HUDEP-2 (cell line): ENCODE results near the gene C2CD2L.
"Not testable (repeated sequence)": the region's sequence is repeated elsewhere in the genome, so short reads cannot be mapped to it uniquely, and the experiment has no call there.

Source experiments
- DNase-seq, 76 experiments: peaks; one replicate each; lab custom pipeline; 2025; ENCODE audit not compliant: unreplicated experiment in 76 of 76; lab: John Stamatoyannopoulos, UW

C2CD2L gene

GRCh38 chr11:119106564-119107537 lies at the start of gene C2CD2L:
TSS of gene C2CD2L (plus strand) at chr11:119107344. CDS start at chr11:119107742, 398 bp downstream.
- peak in 74 of 76 experiments; percentile 50 to 96 (median 92) for DNase-seq

- not testable (repeated sequence) for DNase-seq
Measured at GRCh38 chr11:119059128-119059527, 48.0 kb upstream of the C2CD2L start.

- DNase-seq, result no peak
Measured at GRCh38 chr11:119061256-119061655, 45.9 kb upstream of the C2CD2L start.

GRCh38 chr11:119062779-119063178 lies 44.4 kb upstream of the C2CD2L start:
- peak in 64 of 76 experiments; percentile 3 to 71 (median 44) for DNase-seq

- DNase-seq, result peak in 63 of 76 experiments; percentile 3 to 73 (median 41)
Measured at GRCh38 chr11:119065369-119065768, 41.8 kb upstream of the C2CD2L start.

- peak; percentile 33 to 97 (median 92) for DNase-seq
Measured at GRCh38 chr11:119067371-119068222, 39.5 kb upstream of the C2CD2L start, which contains the start of gene VPS11. TSS of gene VPS11 (plus strand) at chr11:119067818. CDS start at chr11:119067824, 6 bp downstream.

- DNase-seq, result no peak
Measured at GRCh38 chr11:119077839-119078238, 29.3 kb upstream of the C2CD2L start.

GRCh38 chr11:119078675-119079420 lies 28.3 kb upstream of the C2CD2L start:
- DNase-seq, result no peak

GRCh38 chr11:119081682-119082260 lies 25.4 kb upstream of the C2CD2L start:
- no peak for DNase-seq

GRCh38 chr11:119084663-119085436 lies 22.3 kb upstream of the C2CD2L start, which contains the start of gene HMBS:
TSS of gene HMBS (plus strand) at chr11:119084881. CDS start at chr11:119085034, 153 bp downstream.
- DNase-seq, result peak; percentile 28 to 95 (median 88)

GRCh38 chr11:119085437-119085847 lies 21.7 kb upstream of the C2CD2L start:
- peak in 71 of 76 experiments; percentile 24 to 88 (median 75) for DNase-seq

GRCh38 chr11:119087123-119087522 lies 20.0 kb upstream of the C2CD2L start:
- peak in 18 of 76 experiments; percentile 34 to 76 (median 53) for DNase-seq

GRCh38 chr11:119087747-119088241 lies 19.4 kb upstream of the C2CD2L start:
- peak in 75 of 76 experiments; percentile 56 to 99 (median 95) for DNase-seq

GRCh38 chr11:119088406-119088805 lies 18.7 kb upstream of the C2CD2L start:
- peak in 6 of 76 experiments; percentile 5 to 39 (median 28) for DNase-seq

- DNase-seq, result peak in 15 of 76 experiments; percentile 10 to 48 (median 22)
Measured at GRCh38 chr11:119089319-119089718, 17.8 kb upstream of the C2CD2L start.

GRCh38 chr11:119091178-119091577 lies 16.0 kb upstream of the C2CD2L start:
- peak in 23 of 76 experiments; percentile 10 to 42 (median 19) for DNase-seq

- peak in 33 of 76 experiments; percentile 19 to 60 (median 40) for DNase-seq
Measured at GRCh38 chr11:119091966-119092879, 14.9 kb upstream of the C2CD2L start.
